IPS-20b (cell line): ENCODE results near the gene PRKCQ.

ENCODE experiments used
- H3K27ac ChIP-seq: one replicate; pipeline ENCODE4 v1.5.1; 2013; ENCODE audit warnings: low read length
- H3K27me3 ChIP-seq: 2 replicates; pipeline ENCODE4 v1.6.1; 2013; ENCODE audit warnings: mild to moderate bottlenecking, low read length, inconsistent platforms; ENCODE audit not compliant: insufficient read depth
- H3K36me3 ChIP-seq: 2 replicates; pipeline ENCODE4 v1.6.1; 2013; ENCODE audit warnings: low read depth, mild to moderate bottlenecking, inconsistent platforms, low read length, moderate library complexity; ENCODE audit not compliant: insufficient read depth
- H3K4me1 ChIP-seq: 2 replicates; pipeline ENCODE4 v1.6.1; 2013; ENCODE audit warnings: mild to moderate bottlenecking, control low read depth, inconsistent platforms, low read length, moderate library complexity; ENCODE audit not compliant: insufficient read depth
- H3K4me3 ChIP-seq: 2 replicates; pipeline ENCODE4 v1.5.1; 2013; ENCODE audit warnings: mild to moderate bottlenecking, low read length, inconsistent platforms
- H3K9ac ChIP-seq: 2 replicates; pipeline ENCODE4 v1.6.1; 2013; ENCODE audit warnings: low read depth, mild to moderate bottlenecking, inconsistent platforms, low read length, moderate library complexity
- H3K9me3 ChIP-seq: 2 replicates; pipeline ENCODE4 v1.6.1; 2013; ENCODE audit warnings: mild to moderate bottlenecking, low read depth, low read length, inconsistent platforms; ENCODE audit not compliant: insufficient read depth

PRKCQ gene

DNA sequence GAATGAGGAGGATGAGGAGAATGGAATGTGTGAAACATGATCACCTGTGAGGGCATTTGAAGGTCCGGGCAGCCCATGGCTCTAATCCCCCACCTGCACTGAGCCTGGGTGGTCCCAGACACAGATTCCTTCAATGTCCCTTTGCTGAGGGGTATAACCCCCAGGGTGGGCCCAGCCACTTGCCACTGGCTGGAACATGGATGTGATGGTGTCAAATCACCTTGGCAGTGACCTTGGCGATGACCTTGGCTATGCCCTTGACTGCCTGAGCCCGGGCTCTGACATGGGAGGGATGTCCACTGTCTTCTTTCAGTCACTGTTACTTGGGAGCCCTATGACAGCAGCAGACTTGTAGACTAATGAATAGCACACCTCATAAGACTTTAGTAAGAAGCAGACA lies 44.0 kb downstream of the PRKCQ start:
- no peaks in the 10 kb centered on the region for H3K4me1 ChIP-seq
- no peaks in the 10 kb centered on the region for H3K36me3 ChIP-seq
- no peak overlapping the region for H3K9ac ChIP-seq
- no peaks in the 10 kb centered on the region for H3K27me3 ChIP-seq
- no peaks in the 10 kb centered on the region for H3K9me3 ChIP-seq
- no peak overlapping the region for H3K27ac ChIP-seq
- H3K4me3 ChIP-seq, result no peak overlapping the region

DNA sequence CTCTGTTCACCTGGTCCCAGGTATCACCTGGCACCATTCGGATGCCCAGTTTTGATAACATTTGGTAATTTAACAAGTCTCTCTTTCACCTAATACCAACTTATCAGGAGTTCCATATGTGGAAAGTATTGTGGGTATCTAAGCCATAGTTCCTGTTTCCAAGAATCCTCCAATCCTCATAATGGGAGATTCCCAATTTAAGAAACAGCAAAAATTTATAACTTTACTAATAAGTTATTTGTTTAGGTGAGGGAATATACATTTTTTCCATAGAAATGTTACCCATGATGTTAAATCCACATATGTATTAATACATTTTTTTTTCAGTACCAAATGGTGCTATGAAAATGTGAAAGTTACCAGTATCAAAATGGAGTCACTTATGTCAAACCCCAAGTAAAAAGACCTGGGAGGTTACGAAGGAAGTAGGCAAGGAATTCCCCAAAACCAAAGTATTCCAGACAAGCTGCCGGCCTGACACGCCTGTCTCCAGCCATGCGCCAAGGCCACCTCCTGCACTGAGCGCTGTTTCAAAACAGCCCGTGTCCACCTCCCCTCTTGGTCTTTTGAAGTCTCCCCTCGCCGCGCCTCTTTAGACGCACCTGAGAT lies 44.8 kb downstream of the PRKCQ start:
- H3K4me3 ChIP-seq, result no peak overlapping the region
- H3K27ac ChIP-seq, result no peak overlapping the region
- H3K9me3 ChIP-seq, result no peaks in the 10 kb centered on the region
- no peaks in the 10 kb centered on the region for H3K27me3 ChIP-seq
- no peaks in the 10 kb centered on the region for H3K4me1 ChIP-seq
- H3K36me3 ChIP-seq, result no peaks in the 10 kb centered on the region
- no peak overlapping the region for H3K9ac ChIP-seq

DNA sequence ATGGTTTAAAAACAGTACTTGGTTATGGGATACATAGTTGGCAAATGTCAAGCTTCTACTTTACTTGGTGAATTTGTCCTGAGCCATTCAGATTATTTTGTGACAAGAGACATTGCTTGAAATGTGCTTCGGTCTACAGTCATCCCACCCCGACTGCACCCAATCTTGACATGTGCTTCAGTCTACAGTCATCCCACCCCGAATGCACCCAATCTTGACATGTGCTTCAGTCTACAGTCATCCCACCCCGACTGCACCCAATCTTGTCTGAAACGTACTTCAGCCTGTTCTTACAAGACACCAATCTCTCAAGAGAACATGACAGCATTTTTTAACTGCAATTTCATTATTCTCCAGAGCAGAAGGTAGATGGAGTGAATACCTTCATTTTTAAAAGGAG lies 47.8 kb downstream of the PRKCQ start:
- no peak overlapping the region for H3K27ac ChIP-seq
- H3K4me3 ChIP-seq, result no peak overlapping the region
- H3K27me3 ChIP-seq, result no peaks in the 10 kb centered on the region
- H3K4me1 ChIP-seq, result no peaks in the 10 kb centered on the region
- H3K9me3 ChIP-seq, result no peaks in the 10 kb centered on the region
- no peaks in the 10 kb centered on the region for H3K36me3 ChIP-seq
- no peak overlapping the region for H3K9ac ChIP-seq

DNA sequence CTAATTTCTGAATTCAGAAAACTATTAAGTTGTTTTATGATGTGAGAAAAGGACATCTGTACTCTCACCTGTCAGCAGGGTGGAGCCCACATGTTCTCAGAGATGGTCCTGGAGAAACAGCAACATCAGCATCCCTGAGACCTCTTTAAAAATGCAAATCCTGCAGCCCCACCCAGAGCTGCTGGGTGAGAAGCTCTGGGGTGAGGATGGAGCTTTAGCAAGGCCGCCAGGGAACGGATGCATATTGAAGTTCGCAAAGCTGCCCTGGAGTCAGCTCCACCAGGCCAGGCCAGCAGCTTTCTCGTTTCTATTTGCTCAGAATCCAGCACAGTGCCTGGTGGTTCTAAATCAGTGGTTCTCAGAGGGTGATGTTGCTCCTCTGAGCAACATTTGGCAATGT lies 49.1 kb downstream of the PRKCQ start:
- no peaks in the 10 kb centered on the region for H3K4me1 ChIP-seq
- H3K4me3 ChIP-seq, result no peak overlapping the region
- no peaks in the 10 kb centered on the region for H3K9me3 ChIP-seq
- no peaks in the 10 kb centered on the region for H3K36me3 ChIP-seq
- no peak overlapping the region for H3K27ac ChIP-seq
- H3K27me3 ChIP-seq, result no peaks in the 10 kb centered on the region
- no peak overlapping the region for H3K9ac ChIP-seq

DNA sequence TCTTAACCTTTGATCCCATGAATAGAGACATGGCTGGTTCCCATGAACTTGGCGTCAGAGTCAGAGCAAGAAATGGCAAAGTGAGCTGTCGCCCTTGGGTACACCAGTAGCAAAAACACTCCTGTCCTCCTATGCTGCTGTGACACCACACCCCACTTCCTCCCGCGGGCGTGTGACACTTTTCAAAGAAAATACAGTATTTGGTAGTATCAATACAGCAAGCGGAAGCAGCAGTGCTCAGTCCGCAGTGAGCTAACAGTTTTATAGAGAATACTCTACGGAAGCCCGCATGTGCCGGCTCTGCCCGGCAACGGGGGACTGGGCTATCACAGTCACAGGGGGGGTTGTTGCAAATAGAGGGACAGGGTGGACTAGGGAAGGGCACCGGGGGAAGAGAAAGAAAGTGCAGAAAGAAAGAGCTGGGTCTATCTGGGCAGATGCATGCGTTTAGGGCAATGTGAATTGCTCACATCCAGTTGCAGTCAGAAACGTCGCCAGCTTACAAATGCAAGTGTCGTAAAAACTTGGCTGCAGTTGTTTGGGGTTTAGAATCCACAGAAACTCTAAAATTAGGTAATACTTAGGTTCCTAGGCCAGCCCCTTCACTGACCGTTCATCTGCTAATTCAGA lies 49.8 kb downstream of the PRKCQ start:
- no peaks in the 10 kb centered on the region for H3K27me3 ChIP-seq
- H3K27ac ChIP-seq, result no peak overlapping the region
- no peak overlapping the region for H3K9ac ChIP-seq
- no peak overlapping the region for H3K4me3 ChIP-seq
- H3K9me3 ChIP-seq, result no peaks in the 10 kb centered on the region
- H3K4me1 ChIP-seq, result no peaks in the 10 kb centered on the region
- H3K36me3 ChIP-seq, result no peaks in the 10 kb centered on the region

DNA sequence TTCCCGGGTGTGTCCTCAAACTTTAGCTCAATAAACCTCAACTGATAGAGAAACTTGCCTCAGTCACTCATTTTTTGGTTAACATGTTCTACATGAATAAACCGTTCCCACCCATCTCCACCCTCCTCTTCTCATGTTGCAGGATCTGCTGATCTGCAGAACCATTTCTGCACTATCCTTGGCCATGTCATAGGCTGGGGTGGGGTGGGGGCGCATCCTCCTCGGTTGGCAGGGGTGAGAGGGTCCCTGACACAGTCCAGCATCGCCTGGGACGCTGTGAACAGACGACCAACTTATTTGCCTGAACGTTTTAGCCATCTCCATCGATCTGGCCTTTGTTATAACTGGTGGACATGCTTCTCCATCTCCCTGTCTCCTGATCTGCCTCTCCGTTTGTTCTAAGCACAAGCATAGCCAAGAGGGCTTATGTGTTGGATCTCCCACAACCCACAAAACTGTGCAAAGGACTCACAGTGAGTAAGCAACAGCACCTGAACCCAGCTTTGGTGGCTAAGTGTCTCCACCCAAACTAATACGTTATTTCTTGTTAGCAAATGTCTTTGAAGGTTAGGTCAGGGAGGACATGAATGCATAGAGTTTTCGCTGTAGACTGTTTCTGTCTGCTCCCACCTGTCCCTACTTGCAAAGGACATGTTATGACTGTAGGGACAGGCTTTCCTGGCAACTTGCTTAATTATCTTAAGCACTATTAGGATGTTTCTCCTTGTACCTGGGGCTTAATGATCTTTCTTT lies 51.7 kb downstream of the PRKCQ start:
- H3K27ac ChIP-seq, result no peak overlapping the region
- H3K4me3 ChIP-seq, result no peak overlapping the region
- H3K9me3 ChIP-seq, result no peaks in the 10 kb centered on the region
- no peak overlapping the region for H3K9ac ChIP-seq
- H3K36me3 ChIP-seq, result no peaks in the 10 kb centered on the region
- H3K4me1 ChIP-seq, result no peaks in the 10 kb centered on the region
- no peaks in the 10 kb centered on the region for H3K27me3 ChIP-seq

DNA sequence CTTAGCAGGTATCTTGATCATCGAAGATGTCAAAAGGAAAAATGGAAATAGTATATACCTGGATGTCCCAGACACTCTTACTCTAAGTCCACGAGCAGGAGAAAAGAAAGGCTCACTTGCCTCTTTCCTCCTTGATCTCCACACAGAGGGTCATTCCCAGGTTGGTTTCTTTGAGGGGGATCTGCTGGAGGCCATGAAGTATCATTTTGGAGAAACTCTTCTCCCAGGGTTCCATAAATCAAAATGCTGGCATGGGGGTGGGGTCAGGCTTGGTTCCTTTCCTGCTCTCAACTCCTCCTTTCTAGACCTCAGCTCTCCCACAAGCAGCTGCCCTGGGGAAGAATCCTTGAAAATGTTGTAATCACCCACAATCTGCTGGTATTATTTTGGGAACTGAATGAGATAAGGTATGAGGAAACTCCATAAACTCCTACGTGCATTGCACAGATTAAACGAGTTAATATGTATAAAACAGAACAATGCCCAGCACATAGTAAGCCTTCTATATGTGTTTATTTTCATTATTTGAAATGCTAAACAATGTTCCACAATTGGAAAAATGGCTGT lies 54.4 kb downstream of the PRKCQ start:
- Histone ChIP-seq H3K9ac (no peak overlapping the region), H3K9me3 (no peaks in the 10 kb centered on the region), H3K27me3 (no peaks in the 10 kb centered on the region), H3K27ac (no peak overlapping the region), H3K4me3 (no peak overlapping the region), H3K4me1 (no peaks in the 10 kb centered on the region), H3K36me3 (no peaks in the 10 kb centered on the region)

DNA sequence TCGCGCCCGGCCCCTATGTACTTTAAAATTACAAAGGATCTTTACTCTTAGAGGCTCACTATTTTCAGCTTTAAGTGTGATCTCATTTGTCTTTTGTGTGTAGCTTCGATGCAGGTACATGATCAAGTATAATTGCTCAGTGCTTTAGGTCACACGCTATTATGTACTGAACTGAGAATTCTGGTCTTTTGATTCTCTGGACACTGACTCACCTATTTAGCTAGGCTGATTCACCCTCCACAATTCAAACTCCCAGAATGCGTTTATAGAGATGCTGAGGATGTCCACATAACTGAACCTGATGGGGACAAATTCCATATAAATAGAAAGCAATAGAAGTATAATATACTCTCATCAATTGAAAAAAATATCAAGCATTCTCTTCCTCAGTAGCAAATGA lies 57.8 kb downstream of the PRKCQ start:
- Histone ChIP-seq H3K36me3 (no peaks in the 10 kb centered on the region), H3K27ac (no peak overlapping the region), H3K9me3 (no peaks in the 10 kb centered on the region)

DNA sequence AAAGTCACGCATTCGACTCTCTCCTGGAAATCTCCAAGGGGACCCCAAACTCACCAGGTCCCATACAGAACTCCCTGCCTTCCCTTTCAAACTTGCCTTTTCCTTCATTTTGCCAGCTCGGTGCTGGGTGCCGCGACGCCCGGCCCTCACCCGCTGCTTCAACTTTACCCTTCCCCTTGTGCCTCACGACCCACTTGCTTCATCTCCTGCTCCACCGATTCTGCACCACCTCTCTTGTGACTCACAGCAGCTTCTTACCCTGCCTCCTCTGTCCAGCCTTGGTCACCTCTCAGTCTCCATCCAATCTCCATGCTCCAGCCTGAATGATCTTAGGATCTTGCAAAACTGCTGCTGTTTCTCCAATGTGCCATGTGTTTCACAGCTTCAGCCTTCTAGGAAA lies 59.9 kb downstream of the PRKCQ start:
- no peaks in the 10 kb centered on the region for H3K9me3 ChIP-seq
- H3K9ac ChIP-seq, result no peak overlapping the region
- no peak overlapping the region for H3K27ac ChIP-seq
- H3K4me1 ChIP-seq, result no peaks in the 10 kb centered on the region
- no peaks in the 10 kb centered on the region for H3K36me3 ChIP-seq
- no peaks in the 10 kb centered on the region for H3K27me3 ChIP-seq
- no peak overlapping the region for H3K4me3 ChIP-seq

More for the DNA sequence above, 57.8 kb downstream of the PRKCQ start:
- H3K4me1 ChIP-seq, result no peaks in the 10 kb centered on the region
- H3K9ac ChIP-seq, result no peak overlapping the region
- no peaks in the 10 kb centered on the region for H3K27me3 ChIP-seq
- H3K4me3 ChIP-seq, result no peak overlapping the region

DNA sequence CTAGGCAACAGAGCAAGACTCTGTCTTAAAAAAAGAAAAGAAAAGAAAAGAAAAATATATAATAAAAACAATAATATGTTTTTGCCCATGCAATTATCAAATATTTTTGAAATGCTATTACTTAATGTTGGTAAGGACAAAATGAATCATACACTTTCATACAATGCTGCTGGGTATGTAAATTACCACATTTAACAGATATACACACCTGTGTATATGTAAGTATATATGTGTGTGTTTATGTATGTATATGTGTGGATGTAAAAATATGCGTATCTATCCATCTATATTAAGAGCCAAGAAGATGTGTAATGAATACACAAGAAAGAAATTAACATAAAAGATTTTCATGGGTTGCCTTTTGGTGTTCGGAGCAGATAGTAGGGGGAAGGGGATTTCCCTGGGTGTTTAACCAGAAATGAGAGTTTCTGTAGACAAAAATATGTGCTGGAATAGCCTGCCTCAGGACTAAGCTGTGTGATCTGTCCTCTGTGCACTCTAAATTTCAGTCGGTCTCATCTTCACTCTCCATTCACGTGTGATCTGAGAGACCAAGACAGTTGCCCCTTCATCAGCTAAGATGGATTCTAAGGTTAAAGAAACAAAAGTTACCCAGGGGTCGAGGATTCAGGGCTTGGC lies 61.2 kb downstream of the PRKCQ start:
- H3K9ac ChIP-seq, result no peak overlapping the region
- H3K9me3 ChIP-seq, result no peaks in the 10 kb centered on the region
- no peak overlapping the region for H3K27ac ChIP-seq
- H3K4me3 ChIP-seq, result no peak overlapping the region
- H3K36me3 ChIP-seq, result no peaks in the 10 kb centered on the region
- no peaks in the 10 kb centered on the region for H3K27me3 ChIP-seq
- no peaks in the 10 kb centered on the region for H3K4me1 ChIP-seq

DNA sequence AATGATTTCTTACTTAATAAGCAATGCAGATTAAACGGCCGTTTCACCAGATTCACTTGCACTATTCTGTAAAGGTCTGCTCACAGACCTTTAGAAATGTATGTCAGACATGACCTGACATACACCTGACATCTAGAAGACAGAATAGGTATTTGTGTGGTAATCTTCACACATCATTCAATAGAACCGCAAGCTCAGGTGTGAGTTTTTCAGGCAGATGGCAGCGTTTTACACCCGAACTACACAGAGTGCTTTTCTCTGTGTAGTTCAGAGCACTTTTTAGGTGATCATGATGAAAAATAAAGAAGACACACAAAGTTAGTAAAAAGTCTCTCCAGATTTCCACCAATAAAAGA lies 63.2 kb downstream of the PRKCQ start:
- Histone ChIP-seq H3K27ac (no peak overlapping the region), H3K9me3 (no peaks in the 10 kb centered on the region), H3K4me1 (no peaks in the 10 kb centered on the region), H3K4me3 (no peak overlapping the region), H3K27me3 (no peaks in the 10 kb centered on the region), H3K9ac (no peak overlapping the region), H3K36me3 (no peaks in the 10 kb centered on the region)
